Testis (tissue), 3 donors: ENCODE data around the gene ATP4A. TPM values are rescaled to one million over a fixed set of nuclear protein-coding genes. Genes with fewer than 3 reads are reported as not detected.

Experiments used
- DNase-seq: peaks from one replicate; pipeline ENCODE4 v3.0.0-alpha.2; 2019
- H3K27ac ChIP-seq, 2 donors: fragments of 200-600 bp; sonication (generic); one replicate each; pipeline ENCODE4 v1.5.1; 2019
- H3K27me3 ChIP-seq: fragments of 200-600 bp; sonication (generic); one replicate; pipeline ENCODE4 v1.5.1; 2019
- H3K36me3 ChIP-seq: fragments of 200-600 bp; sonication (generic); one replicate; pipeline ENCODE4 v1.5.1; 2017; ENCODE audit warnings: low read depth; ENCODE audit errors: missing control alignments
- H3K4me1 ChIP-seq: fragments of 200-600 bp; sonication (generic); one replicate; pipeline ENCODE4 v1.5.1; 2019
- H3K4me3 ChIP-seq, 2 donors: fragments of 200-600 bp; sonication (generic); one replicate each; pipeline ENCODE4 v1.5.1; 2017 to 2019
- H3K9me3 ChIP-seq: fragments of 200-600 bp; sonication (generic); one replicate; pipeline ENCODE4 v1.5.1; 2017
- CTCF ChIP-seq, 3 experiments: fragments of 450-650 bp in 2 of 3; fragments of 200-600 bp in 1 of 3; sonication (generic) in 1 of 3; IDR thresholded peaks; one replicate each; pipeline ENCODE4 v1.5.1; 2016 to 2019; ENCODE audit warnings: antibody characterized with exemption in 3 of 3, mild to moderate bottlenecking in 2 of 3, moderate library complexity in 1 of 3
- POLR2A ChIP-seq: fragments of 450-650 bp; IDR thresholded peaks from one replicate; pipeline ENCODE4 v1.6.1; 2017; ENCODE audit warnings: antibody characterized with exemption, mild to moderate bottlenecking, moderate library complexity
- WGBS, 2 donors: methylation state at CpG; one replicate each; pipeline ENCODE4 v1.1.5; 2018; 5-methylcytosine and 5-hydroxymethylcytosine counted together
- intact Hi-C: fragments of 100-400 bp; cut with DNase I; formaldehyde crosslinking; loops from one replicate; pipeline ENCODE4 v1.15.1; 2023; ENCODE audit warnings: low total_unique reads
- polyA plus RNA-seq: library from polyadenylated mRNA; stranded (reverse); fragments of 350-450 nt; fragmentation: Illumina TruSeq; extraction: RNeasy Lipid Tissue Mini Kit (QIAGEN cat#74804); gene quantifications from one replicate; pipeline ENCODE4 v1.2.3, GENCODE V29; 2014; ENCODE audit warnings: low read depth, low replicate concordance; ENCODE audit not compliant: insufficient read depth
- total RNA-seq, 2 donors: library from RNA; depleted of rRNA; stranded (reverse); fragments of >200 nt; gene quantifications; one replicate each; pipeline ENCODE4 v1.2.3, GENCODE V29; 2016

The ATP4A gene
- total and polyA plus RNA-seq, 3 donors from 2014 or later = 0.87 to 1.1 (median 1.1) TPM

DNA sequence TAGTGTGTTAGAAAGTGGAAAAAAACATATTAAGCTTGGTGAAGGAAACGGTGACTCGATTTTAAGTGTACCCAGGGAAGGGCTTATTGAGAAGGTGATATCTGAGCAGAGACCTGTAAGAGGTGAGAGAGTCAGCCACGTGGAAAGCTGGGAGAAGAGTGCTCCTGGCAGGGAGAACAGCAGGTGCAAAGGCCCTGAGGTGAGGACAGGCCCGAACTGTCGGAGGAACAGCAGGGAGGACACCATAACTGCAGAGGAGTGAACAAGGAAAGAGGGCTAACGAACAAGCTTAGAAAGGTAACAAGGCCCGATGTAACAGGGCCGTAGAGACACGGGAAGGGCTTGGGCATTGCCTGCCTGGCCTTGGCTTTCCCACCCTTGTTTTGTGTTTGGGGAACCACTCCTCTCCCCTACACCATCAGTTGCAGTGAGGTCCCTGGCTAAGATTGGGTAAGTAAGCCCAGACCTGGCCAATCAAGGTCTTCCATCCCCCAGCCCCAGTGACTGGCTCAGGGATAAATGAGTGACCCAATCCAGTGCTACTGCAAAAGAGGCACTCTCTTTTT, 7.3 kb downstream of the ATP4A start:
- Histone ChIP-seq H3K27ac (no peak overlapping the region), H3K4me3 (no peak overlapping the region), H3K9me3 (no peaks in the 10 kb centered on the region), H3K4me1 (no peaks in the 10 kb centered on the region), H3K36me3 (no peaks in the 10 kb centered on the region), H3K27me3 (no peaks in the 10 kb centered on the region)
- WGBS, 2 donors = 83 to 88% methylated on average over 9 of the region's 9 CpGs
- no peak for DNase-seq
- TF ChIP-seq POLR2A = no peak
- no peak for TF ChIP-seq CTCF (IDR thresholded peaks at IDR 0.05)
- intact Hi-C loops = no loop called here

DNA sequence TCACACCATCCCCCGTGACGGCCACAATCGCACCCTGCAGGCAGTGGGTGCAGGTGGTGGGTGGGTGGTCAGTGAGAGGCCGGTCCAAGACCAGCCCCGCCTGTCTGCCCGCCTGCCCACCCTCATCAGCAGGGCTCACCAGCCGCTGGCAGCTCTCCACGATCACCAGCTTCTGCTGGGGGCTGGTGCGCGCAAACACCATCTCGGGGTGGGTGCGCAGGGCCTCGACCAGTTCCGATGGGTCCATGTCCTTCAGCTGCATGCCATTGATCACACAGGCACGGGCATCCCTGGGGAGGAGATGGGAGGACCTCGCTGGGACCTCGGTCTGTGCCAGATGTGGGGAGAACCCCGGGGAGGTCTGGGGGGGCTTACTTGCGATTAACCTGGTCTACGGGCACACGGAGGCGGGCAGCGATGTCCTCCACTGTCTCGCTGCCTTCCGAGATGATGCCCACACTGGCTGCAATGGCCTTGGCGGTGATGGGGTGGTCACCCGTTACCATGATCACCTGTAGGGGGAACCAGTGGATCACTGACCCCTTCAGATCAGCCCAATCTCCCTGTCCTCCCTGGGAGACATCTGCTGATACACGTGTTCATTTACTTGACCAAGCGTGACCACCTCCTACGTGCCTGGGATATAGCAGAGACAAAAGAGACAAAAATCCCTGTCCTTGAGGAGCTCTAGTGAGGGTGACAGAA, 8.0 kb downstream of the ATP4A start:
- TF ChIP-seq POLR2A (no peak), CTCF (IDR thresholded peaks at IDR 0.05) (no peak)
- H3K4me3 ChIP-seq = no peak overlapping the region
- no peak overlapping the region for H3K27ac ChIP-seq
- no peaks in the 10 kb centered on the region for H3K27me3 ChIP-seq
- no peaks in the 10 kb centered on the region for H3K9me3 ChIP-seq
- 73 to 77% methylated on average over 13 to 30 of the region's 30 CpGs for WGBS, 2 donors
- H3K36me3 ChIP-seq = no peaks in the 10 kb centered on the region
- H3K4me1 ChIP-seq = no peaks in the 10 kb centered on the region
- intact Hi-C loops = no loop called here
- no peak for DNase-seq

GRCh38 chr19:35554076-35554475, 9.4 kb downstream of the ATP4A start:
- no peak for TF ChIP-seq POLR2A
- TF ChIP-seq CTCF (IDR thresholded peaks at IDR 0.05) = no peak
- Histone ChIP-seq H3K27ac (no peak overlapping the region), H3K4me1 (no peaks in the 10 kb centered on the region), H3K4me3 (no peak overlapping the region), H3K27me3 (no peaks in the 10 kb centered on the region), H3K36me3 (no peaks in the 10 kb centered on the region), H3K9me3 (no peaks in the 10 kb centered on the region)
- intact Hi-C loops = no loop called here
- WGBS, 2 donors = 79 to 82% methylated on average over 5 of the region's 5 CpGs
- DNase-seq = no peak

DNA sequence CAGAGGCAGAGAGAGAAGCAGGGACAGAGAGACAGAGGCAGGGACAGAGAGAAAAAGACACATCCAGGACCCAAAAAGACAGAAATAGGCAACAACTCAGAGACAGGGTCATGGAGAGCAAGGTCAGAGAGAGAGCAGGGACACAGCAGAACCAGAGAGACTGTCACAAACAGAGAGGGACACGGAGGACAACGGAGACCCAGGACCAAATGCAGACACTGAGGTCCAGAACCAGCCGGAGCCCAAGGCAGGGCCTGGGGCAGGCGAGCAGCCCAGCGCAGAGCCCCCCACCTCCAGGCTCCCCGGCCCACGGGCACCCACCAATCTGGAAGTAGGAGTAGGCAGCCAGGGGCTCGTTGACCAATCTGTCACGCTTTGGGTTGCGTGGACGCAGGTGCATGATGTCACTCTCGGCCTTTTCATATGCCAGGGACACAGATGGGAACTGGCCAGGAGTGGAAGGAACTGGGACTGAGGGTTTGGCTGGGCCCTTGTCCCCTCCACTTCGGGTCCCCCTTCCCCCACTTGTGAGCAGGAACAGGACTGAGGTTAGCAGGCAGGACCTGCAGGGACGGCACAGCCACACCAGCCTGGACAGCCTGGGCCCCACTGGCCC, 10.0 kb downstream of the ATP4A start:
- 62 to 82% methylated on average over 8 to 14 of the region's 14 CpGs for WGBS, 2 donors
- no peaks in the 10 kb centered on the region for H3K4me1 ChIP-seq
- H3K9me3 ChIP-seq = no peaks in the 10 kb centered on the region
- intact Hi-C loops = no loop called here
- no peak overlapping the region for H3K4me3 ChIP-seq
- no peaks in the 10 kb centered on the region for H3K36me3 ChIP-seq
- no peak overlapping the region for H3K27ac ChIP-seq
- H3K27me3 ChIP-seq = no peaks in the 10 kb centered on the region
- DNase-seq = no peak
- TF ChIP-seq CTCF (IDR thresholded peaks at IDR 0.05) = no peak
- TF ChIP-seq POLR2A = no peak
